HCT116 (cell line): ENCODE results near the gene TRIM65. TPM values are rescaled to one million over a fixed set of nuclear protein-coding genes. Genes with fewer than 3 reads are reported as not detected.
A peak's percentile ranks its signal among the peaks of the same experiment; 100 is the strongest.

Source experiments
- ATAC-seq: fragments of 200-7000 bp; cut with Tn5 transposase; 2 replicates; pipeline ENCODE4 v1.9.1; 2020; ENCODE audit warnings: mild to moderate bottlenecking, moderate library complexity
- BruUV-seq: library from RNA; stranded (reverse); fragments of 400-500 nt; replicated peaks from 2 replicates; lab custom pipeline; 2021; lab: Mats Ljungman, UMichigan
- CTCF ChIA-PET: fragments of 300-600 bp; sonication (Branson Sonifier 250); formaldehyde crosslinking; loops from one replicate; lab custom pipeline; 2021; ENCODE audit warnings: antibody characterized with exemption; lab: Charles Lee
- POLR2A ChIA-PET: fragments of 300-600, 350-600 bp; sonication (Branson Sonifier 250); formaldehyde crosslinking; loops from one replicate; lab custom pipeline; 2021; ENCODE audit warnings: antibody characterized with exemption; lab: Charles Lee
- RAD21 ChIA-PET, 2 experiments: fragments of 300-600 bp; sonication (Branson Sonifier 250); formaldehyde crosslinking; loops; one replicate each; lab custom pipeline; 2023; ENCODE audit warnings: low total read pairs in 2 of 2; ENCODE audit not compliant: uncharacterized antibody in 2 of 2, unreplicated experiment in 2 of 2, low non-redundant PET in 1 of 2; lab: Charles Lee
- DNase-seq: peaks from one replicate; pipeline ENCODE4 v3.0.0-alpha.2; 2010; ENCODE audit warnings: low read depth, low spot score
- H2AFZ ChIP-seq: fragments of 200-600 bp; shearing (Covaris generic), sonication (generic); 2 replicates; pipeline ENCODE4 v1.6.1; 2017; ENCODE audit warnings: low read depth, mixed run types, mixed read lengths, antibody characterized with exemption, low read length; ENCODE audit not compliant: poor library complexity, severe bottlenecking
- H3K27ac ChIP-seq: 2 replicates; pipeline ENCODE4 v1.5.1; 2012; ENCODE audit warnings: low read depth, low read length
- H3K27me3 ChIP-seq: fragments of 200-600 bp; sonication (generic); 2 replicates; pipeline ENCODE4 v1.6.1; 2016; ENCODE audit warnings: mixed run types, low read length, mixed read lengths; ENCODE audit not compliant: insufficient read depth
- H3K36me3 ChIP-seq, 2 experiments: fragments of 200-500 bp in 1 of 2; fragments of 200-600 bp in 1 of 2; sonication (Bioruptor generic) in 1 of 2; sonication (generic) in 1 of 2; 2 replicates each; pipeline versions ENCODE4 v1.5.1 to v1.6.1; 2014 to 2016; ENCODE audit warnings: low read length in 2 of 2, inconsistent platforms in 1 of 2, mixed read lengths in 1 of 2, mixed run types in 1 of 2; ENCODE audit not compliant: insufficient read depth in 2 of 2, control insufficient read depth in 1 of 2
- H3K4me1 ChIP-seq, 2 experiments: fragments of 200-600 bp in 1 of 2; sonication (generic) in 1 of 2; 2 replicates each; pipeline versions ENCODE4 v1.5.1 to v1.6.1; 2012 to 2017; ENCODE audit warnings: low read length in 2 of 2, inconsistent platforms in 1 of 2, mild to moderate bottlenecking in 1 of 2, mixed read lengths in 1 of 2, mixed run types in 1 of 2, moderate library complexity in 1 of 2; ENCODE audit not compliant: insufficient read depth in 2 of 2, control insufficient read depth in 1 of 2
- H3K4me2 ChIP-seq: fragments of 200-600 bp; sonication (generic); 2 replicates; pipeline ENCODE4 v1.6.1; 2017; ENCODE audit warnings: mixed run types, low read length, mixed read lengths
- H3K4me3 ChIP-seq, 2 experiments: fragments of 200-600 bp in 1 of 2; sonication (generic) in 1 of 2; replicated peaks in 1 of 2; 2 replicates each; pipeline ENCODE4 v1.5.1; 2011 to 2016; ENCODE audit warnings: low read length in 2 of 2, control low read depth in 1 of 2, low read depth in 1 of 2, mild to moderate bottlenecking in 1 of 2, mixed read lengths in 1 of 2, mixed run types in 1 of 2
- H3K79me2 ChIP-seq: fragments of 200-600 bp; sonication (generic); 2 replicates; pipeline ENCODE4 v1.6.1; 2017; ENCODE audit warnings: mild to moderate bottlenecking, mixed run types, low read length, moderate library complexity, mixed read lengths; ENCODE audit not compliant: insufficient read depth
- H3K9ac ChIP-seq: fragments of 200-600 bp; sonication (generic); 2 replicates; pipeline ENCODE4 v1.6.1; 2016; ENCODE audit warnings: low read length, mixed read lengths
- H3K9me2 ChIP-seq: fragments of 200-600 bp; sonication (generic), shearing (Covaris generic); 2 replicates; pipeline ENCODE4 v1.6.1; 2017; ENCODE audit warnings: mixed run types, mild to moderate bottlenecking, moderate library complexity; ENCODE audit not compliant: insufficient read depth
- H3K9me3 ChIP-seq, 2 experiments: fragments of 200-500 bp in 1 of 2; fragments of 200-600 bp in 1 of 2; sonication (Bioruptor generic) in 1 of 2; sonication (generic) in 1 of 2; 2 replicates each; pipeline ENCODE4 v1.6.1; 2014 to 2017; ENCODE audit warnings: low read length in 2 of 2, mixed read lengths in 2 of 2, inconsistent platforms in 1 of 2, low read depth in 1 of 2, mild to moderate bottlenecking in 1 of 2, mixed run types in 1 of 2, moderate library complexity in 1 of 2; ENCODE audit not compliant: control insufficient read depth in 1 of 2, insufficient read depth in 1 of 2
- H4K20me1 ChIP-seq: fragments of 200-600 bp; sonication (generic), shearing (Covaris generic); 2 replicates; pipeline ENCODE4 v1.6.1; 2017; ENCODE audit warnings: mixed run types, mild to moderate bottlenecking, moderate library complexity; ENCODE audit not compliant: insufficient read depth
- ATF3 ChIP-seq: IDR thresholded peaks from 2 replicates; pipeline ENCODE4 v1.6.1; 2012
- CBX3 ChIP-seq: IDR thresholded peaks from 2 replicates; pipeline ENCODE4 v1.6.1; 2012; ENCODE audit warnings: low read depth
- POLR2A ChIP-seq: IDR thresholded peaks from 2 replicates; pipeline ENCODE4 v1.7.0; 2011; ENCODE audit warnings: borderline replicate concordance; ENCODE audit not compliant: insufficient read depth, insufficient read length; ENCODE audit errors: extremely low read depth
- intact Hi-C: fragments of 100-400 bp; cut with micrococcal nuclease; formaldehyde crosslinking; loops from 2 replicates; pipeline ENCODE4 v1.10.0; 2022
- total RNA-seq: library from RNA; stranded (reverse); gene quantifications from one replicate; pipeline ENCODE4 v1.2.1, GENCODE V29; 2021; ENCODE audit not compliant: unreplicated experiment

The TRIM65 gene
- total RNA-seq, 1 experiment from 2014 or later: 53.0 TPM

GRCh38 chr17:75876190-75876937 is 20.4 kb downstream of the TRIM65 start (continued):
- TF ChIP-seq ATF3: no peak
- TF ChIP-seq, all 23 proteins: peak for 6

- H3K79me2 ChIP-seq: peaks cover 27% of the 10 kb centered on the region
- peaks cover 61 to 77% of the 10 kb centered on the region in 2 experiments for H3K4me1 ChIP-seq
- no TSS peak for BruUV-seq
- peak overlapping the region; percentile 69 to 81 for H3K4me3 ChIP-seq
- POLR2A ChIA-PET: interaction anchor here (0.7 to 3.2 kb wide), 19 partner anchors 9 to 192 kb away, joined by 3 to 27 read pairs (median 5); partner anchors contain the start of genes MRPL38, TRIM65, UNK and WBP2
- peak overlapping the region; percentile 99 for H3K27ac ChIP-seq
- peak overlapping the region; percentile 96 for H3K4me2 ChIP-seq
- no peak overlapping the region for H2AFZ ChIP-seq
- peak overlapping the region; percentile 96 for H3K9ac ChIP-seq
- H3K27me3 ChIP-seq: no peaks in the 10 kb centered on the region
- peak; percentile 9 for TF ChIP-seq POLR2A
- no peak for TF ChIP-seq CBX3
- H3K9me3 ChIP-seq: no peaks in the 10 kb centered on the region
- no peak for ATAC-seq
- RAD21 ChIA-PET: interaction anchor here (1.0 to 1.5 kb wide), 3 partner anchors 15 to 21 kb away, joined by 5 to 6 read pairs (median 5); partner anchors contain the start of gene WBP2 (in 2 of the 2)
- no peak for DNase-seq
- CTCF ChIA-PET: interaction anchor here (0.8 to 6.3 kb wide), 18 partner anchors 15 to 275 kb away, joined by 3 to 57 read pairs (median 4); partner anchors contain the start of genes FBF1, GALK1, MRPL38 and UNK
- peaks cover 0 to 4% of the 10 kb centered on the region in 2 experiments; a peak in 1 of 4 replicates for H3K36me3 ChIP-seq
- no peaks in the 10 kb centered on the region for H4K20me1 ChIP-seq
- no peaks in the 10 kb centered on the region for H3K9me2 ChIP-seq
- intact Hi-C loops: loop anchor here (5.0 kb wide), 1 partner anchor 99 kb away; a partner anchor contains a TSS
Observed at GRCh38 chr17:75875940-75876189, 20.9 kb downstream of the TRIM65 start.
